Coronary artery (tissue), 2 donors: ENCODE results near the gene PKN2.

Experiments used
- DNase-seq: peaks from one replicate; pipeline ENCODE4 v3.0.0-alpha.2; 2017; ENCODE audit warnings: low spot score
- H3K27ac ChIP-seq, 2 donors: fragments of 200-600 bp; sonication (generic); one replicate each; pipeline ENCODE4 v1.5.1; 2016 to 2019
- H3K4me3 ChIP-seq: fragments of 200-600 bp; sonication (generic); 2 replicates; pipeline ENCODE4 v1.5.1; 2016; ENCODE audit warnings: mild to moderate bottlenecking, moderate library complexity
- CTCF ChIP-seq: fragments of 200-600 bp; sonication (generic); IDR thresholded peaks from one replicate; pipeline ENCODE4 v1.5.1; 2019; ENCODE audit warnings: antibody characterized with exemption

Gene PKN2

GRCh38 chr1:88658419-88658818 lies 25.7 kb upstream of the PKN2 start:
- TF ChIP-seq CTCF = no peak
- no peak overlapping the region for H3K27ac ChIP-seq
- no peak overlapping the region for H3K4me3 ChIP-seq
- no peak for DNase-seq

- TF ChIP-seq CTCF = no peak
- DNase-seq = no peak
- H3K27ac ChIP-seq = no peak overlapping the region
- no peak overlapping the region for H3K4me3 ChIP-seq
These were observed 24.5 kb upstream of the PKN2 start for GRCh38 chr1:88659552-88659951.

- Histone ChIP-seq H3K27ac (no peak overlapping the region), H3K4me3 (no peak overlapping the region)
- TF ChIP-seq CTCF = no peak
- DNase-seq = no peak
These were observed 22.9 kb upstream of the PKN2 start for GRCh38 chr1:88661188-88661587.

- no peak for TF ChIP-seq CTCF
- Histone ChIP-seq H3K4me3 (no peak overlapping the region), H3K27ac (no peak overlapping the region)
- DNase-seq = no peak
These were observed 21.9 kb upstream of the PKN2 start for GRCh38 chr1:88661951-88662699.

- DNase-seq = no peak
- Histone ChIP-seq H3K27ac (no peak overlapping the region), H3K4me3 (no peak overlapping the region)
- TF ChIP-seq CTCF = no peak
These were observed 21.4 kb upstream of the PKN2 start for GRCh38 chr1:88662723-88663122.

GRCh38 chr1:88668405-88668804 lies 15.7 kb upstream of the PKN2 start:
- H3K27ac ChIP-seq = no peak overlapping the region
- no peak for DNase-seq
- TF ChIP-seq CTCF = no peak
- H3K4me3 ChIP-seq = no peak overlapping the region

GRCh38 chr1:88670462-88670861 lies 13.6 kb upstream of the PKN2 start:
- Histone ChIP-seq H3K4me3 (no peak overlapping the region), H3K27ac (no peak overlapping the region)
- no peak for TF ChIP-seq CTCF
- no peak for DNase-seq
